T-cell (primary cell): Measurements from ENCODE around the gene DUSP12. TPM values are rescaled to one million over a fixed set of nuclear protein-coding genes. Genes with fewer than 3 reads are reported as not detected.
A peak's percentile ranks its signal among the peaks of the same experiment; 100 is the strongest.

Source experiments
- ATAC-seq, 4 experiments: fragments of 200-7000 bp in 3 of 4; fragments of 150-1000 bp in 1 of 4; cut with Tn5 transposase; replicated peaks in 1 of 4; 1 replicate in 3 of 4; 2 replicates in 1 of 4; pipeline ENCODE4 v1.10.0; 2021; ENCODE audit warnings: moderate library complexity in 3 of 4, mild to moderate bottlenecking in 2 of 4, moderate number of reproducible peaks in 1 of 4
- CTCF ChIA-PET, 2 donors: fragments of 300-600 bp; sonication (Branson Sonifier 250); formaldehyde crosslinking; loops; one replicate each; lab custom pipeline; 2022; ENCODE audit warnings: antibody characterized with exemption in 2 of 2; lab: Charles Lee
- POLR2A ChIA-PET, 2 donors: fragments of 300-600 bp; sonication (Branson Sonifier 250); formaldehyde crosslinking; loops; one replicate each; lab custom pipeline; 2022; ENCODE audit warnings: antibody characterized with exemption in 2 of 2; lab: Charles Lee
- DNase-seq, 35 experiments: peaks; one replicate each; pipeline versions ENCODE4 v3.0.0 to v3.0.0-alpha.2; 2013 to 2023
- H3K27ac ChIP-seq: one replicate; pipeline ENCODE4 v1.5.1; 2013; ENCODE audit warnings: low read length
- H3K27me3 ChIP-seq, 2 experiments: replicated peaks in 1 of 2; 1 replicate in 1 of 2; 2 replicates in 1 of 2; pipeline versions ENCODE4 v1.6.1 to v1.7.0; 2013; ENCODE audit warnings: low read length in 1 of 2, mixed read lengths in 1 of 2; ENCODE audit not compliant: control insufficient read depth in 2 of 2, insufficient read depth in 2 of 2; ENCODE audit errors: extremely low read depth in 1 of 2
- H3K36me3 ChIP-seq, 2 donors: 1 replicate in 1 of 2; 2 replicates in 1 of 2; pipeline versions ENCODE4 v1.6.1 to v1.7.0; 2013; ENCODE audit warnings: low read length in 1 of 2; ENCODE audit not compliant: control insufficient read depth in 2 of 2, insufficient read depth in 1 of 2; ENCODE audit errors: extremely low read depth in 1 of 2
- H3K4me1 ChIP-seq, 2 experiments: 1 replicate in 1 of 2; 2 replicates in 1 of 2; pipeline versions ENCODE4 v1.6.1 to v1.7.0; 2013; ENCODE audit warnings: low read length in 2 of 2, mixed read lengths in 1 of 2; ENCODE audit not compliant: insufficient read depth in 2 of 2, control insufficient read depth in 1 of 2; ENCODE audit errors: extremely low read depth in 1 of 2
- H3K4me3 ChIP-seq, 2 donors: 1 replicate in 1 of 2; 2 replicates in 1 of 2; pipeline versions ENCODE4 v1.5.1 to v1.7.0; 2013; ENCODE audit warnings: mild to moderate bottlenecking in 2 of 2, low read length in 1 of 2, moderate library complexity in 1 of 2; ENCODE audit not compliant: control insufficient read depth in 1 of 2; ENCODE audit errors: extremely low read depth in 1 of 2
- H3K9me3 ChIP-seq: 2 replicates; pipeline ENCODE4 v1.7.0; 2013
- H3K27ac Mint-ChIP-seq, 2 donors: one replicate each; pipeline ENCODE4 v1.8.0; 2020 to 2021; ENCODE audit warnings: mild to moderate bottlenecking in 2 of 2, mixed read lengths in 2 of 2
- H3K27me3 Mint-ChIP-seq, 2 donors: one replicate each; pipeline ENCODE4 v1.8.0; 2021 to 2022; ENCODE audit warnings: mixed read lengths in 2 of 2
- H3K36me3 Mint-ChIP-seq: one replicate; pipeline ENCODE4 v1.8.0; 2021; ENCODE audit warnings: mixed read lengths
- H3K4me1 Mint-ChIP-seq, 3 donors: one replicate each; pipeline ENCODE4 v1.8.0; 2020 to 2022; ENCODE audit warnings: mixed read lengths in 3 of 3, mild to moderate bottlenecking in 1 of 3
- H3K4me3 Mint-ChIP-seq, 3 donors: one replicate each; pipeline ENCODE4 v1.8.0; 2020 to 2022; ENCODE audit warnings: mild to moderate bottlenecking in 3 of 3, mixed read lengths in 3 of 3, moderate library complexity in 3 of 3
- H3K9me3 Mint-ChIP-seq, 3 donors: one replicate each; pipeline ENCODE4 v1.8.0; 2020 to 2022; ENCODE audit warnings: mixed read lengths in 3 of 3
- WGBS: methylation state at CpG from one replicate; pipeline ENCODE4 v1.1.5; 2013; ENCODE audit warnings: missing lambda C conversion rate; ENCODE audit not compliant: insufficient coverage; 5-methylcytosine and 5-hydroxymethylcytosine counted together
- total RNA-seq, 35 experiments: library from RNA in 6 of 35; stranded (reverse) in 6 of 35; fragments of 120-200 nt in 1 of 35; gene quantifications; one replicate each; pipeline versions ENCODE4 v1.2.1 to v1.2.4 and lab custom pipeline; 2013 to 2026

DUSP12 gene
- total RNA-seq, 5 donors from 2014 or later (not counting 1 experiment from before 2014, with no cell fraction given) = 18.9 to 33.5 (median 29.1) TPM

GRCh38 chr1:161778522-161778921, 28.9 kb downstream of the DUSP12 start:
- no peak overlapping the region for H3K4me3 Mint-ChIP-seq
- no peaks in the 10 kb centered on the region for H3K27me3 Mint-ChIP-seq
- ChIA-PET CTCF (no interaction called here), POLR2A (interaction anchor here in 1 of 2 donors (0.6 kb wide), 1 partner anchor 16 kb away, joined by 3 read pairs; no protein-coding TSS in a partner anchor)
- H3K4me1 Mint-ChIP-seq = peaks cover 0 to 22% (median 6%) of the 10 kb centered on the region in 3 donors
- peaks cover 0 to 15% of the 10 kb centered on the region in 2 donors for H3K36me3 ChIP-seq
- peak overlapping the region; percentile 14 to 15 for H3K27ac Mint-ChIP-seq
- H3K27ac ChIP-seq = no peak overlapping the region
- DNase-seq = no peak
- H3K9me3 ChIP-seq = no peaks in the 10 kb centered on the region
- H3K4me1 ChIP-seq = peaks cover 8 to 33% of the 10 kb centered on the region in 2 experiments
- no peak for ATAC-seq
- H3K9me3 Mint-ChIP-seq = no peaks in the 10 kb centered on the region
- peaks cover 26% of the 10 kb centered on the region for H3K36me3 Mint-ChIP-seq
- H3K27me3 ChIP-seq = no peaks in the 10 kb centered on the region
- no peak overlapping the region for H3K4me3 ChIP-seq
- WGBS = no CpG with 5 or more reads among the region's 1 CpG

DNA sequence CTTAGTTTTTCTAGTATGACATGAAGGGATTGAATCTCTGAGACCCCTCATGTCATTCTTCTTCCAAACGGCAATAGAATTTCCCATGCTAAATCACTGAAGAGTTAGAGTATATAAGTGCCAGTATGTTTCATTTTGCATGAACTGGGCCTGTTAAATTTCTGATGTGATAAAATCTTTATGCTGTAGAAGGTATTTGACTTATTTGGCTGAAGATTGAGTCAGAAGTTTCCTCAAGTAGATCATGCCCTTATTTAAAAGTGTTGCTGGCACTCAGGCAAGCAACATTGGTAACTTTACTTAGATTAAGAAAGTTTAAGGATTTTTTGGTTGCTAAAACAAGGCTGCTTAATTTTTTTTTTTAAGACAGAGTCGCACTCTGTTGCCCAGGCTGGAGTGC, 29.8 kb downstream of the DUSP12 start:
- Mint-ChIP-seq H3K36me3 (peaks cover 35% of the 10 kb centered on the region), H3K27me3 (no peaks in the 10 kb centered on the region), H3K9me3 (no peaks in the 10 kb centered on the region), H3K4me3 (no peak overlapping the region), H3K4me1 (peaks cover 0 to 15% (median 6%) of the 10 kb centered on the region in 3 donors), H3K27ac (no peak overlapping the region)
- peaks cover 8 to 26% of the 10 kb centered on the region in 2 experiments for H3K4me1 ChIP-seq
- H3K27ac ChIP-seq = no peak overlapping the region
- DNase-seq (no peak), ATAC-seq (no peak)
- no peaks in the 10 kb centered on the region for H3K27me3 ChIP-seq
- no peak overlapping the region for H3K4me3 ChIP-seq
- H3K9me3 ChIP-seq = no peaks in the 10 kb centered on the region
- H3K36me3 ChIP-seq = peaks cover 0 to 22% of the 10 kb centered on the region in 2 donors
- CTCF ChIA-PET = no interaction called here
- POLR2A ChIA-PET = interaction anchor here in 1 of 2 donors (0.7 kb wide), 1 partner anchor 9 kb away, joined by 3 read pairs; no protein-coding TSS in a partner anchor
- 100% methylated on average over 1 of the region's 2 CpGs for WGBS

GRCh38 chr1:161781995-161782394, 32.4 kb downstream of the DUSP12 start:
- ChIA-PET POLR2A (no interaction called here), CTCF (no interaction called here)
- no peak overlapping the region for H3K4me3 ChIP-seq
- peaks cover 0 to 24% (median 6%) of the 10 kb centered on the region in 3 donors for H3K4me1 Mint-ChIP-seq
- H3K27ac ChIP-seq = no peak overlapping the region
- H3K4me1 ChIP-seq = peaks cover under 1 to 12% of the 10 kb centered on the region in 2 experiments
- peaks cover 0 to 47% of the 10 kb centered on the region in 2 donors for H3K36me3 ChIP-seq
- no peaks in the 10 kb centered on the region for H3K27me3 Mint-ChIP-seq
- H3K9me3 ChIP-seq = no peaks in the 10 kb centered on the region
- ATAC-seq (no peak), DNase-seq (no peak)
- H3K27me3 ChIP-seq = no peaks in the 10 kb centered on the region
- peaks cover 49% of the 10 kb centered on the region for H3K36me3 Mint-ChIP-seq
- no peak overlapping the region for H3K27ac Mint-ChIP-seq
- H3K4me3 Mint-ChIP-seq = no peak overlapping the region
- H3K9me3 Mint-ChIP-seq = no peaks in the 10 kb centered on the region

- Histone ChIP-seq H3K27ac (no peak overlapping the region), H3K27me3 (no peaks in the 10 kb centered on the region), H3K9me3 (no peaks in the 10 kb centered on the region), H3K36me3 (peaks cover 3 to 51% of the 10 kb centered on the region in 2 donors), H3K4me3 (no peak overlapping the region), H3K4me1 (peaks cover 0 to 3% of the 10 kb centered on the region in 2 experiments)
- H3K27ac Mint-ChIP-seq = no peak overlapping the region
- H3K27me3 Mint-ChIP-seq = no peaks in the 10 kb centered on the region
- WGBS = 100% methylated on average over 2 of the region's 4 CpGs
- peaks cover 54% of the 10 kb centered on the region for H3K36me3 Mint-ChIP-seq
- POLR2A ChIA-PET = interaction anchor here in 1 of 2 donors (0.7 kb wide), 1 partner anchor 9 kb away, joined by 7 read pairs; no protein-coding TSS in a partner anchor
- H3K9me3 Mint-ChIP-seq = no peaks in the 10 kb centered on the region
- peaks cover under 1 to 26% (median 6%) of the 10 kb centered on the region in 3 donors for H3K4me1 Mint-ChIP-seq
- ATAC-seq (no peak), DNase-seq (no peak)
- no peak overlapping the region for H3K4me3 Mint-ChIP-seq
- CTCF ChIA-PET = no interaction called here
Measured at GRCh38 chr1:161782886-161783285, 33.3 kb downstream of the DUSP12 start.

- CTCF ChIA-PET = interaction anchor here in 1 of 2 donors (1.1 kb wide), 1 partner anchor 252 kb away, joined by 4 read pairs; no protein-coding TSS in a partner anchor
- Mint-ChIP-seq H3K27ac (peak overlapping the region in 1 of 2 donors; percentile 5), H3K9me3 (no peaks in the 10 kb centered on the region), H3K4me3 (no peak overlapping the region), H3K27me3 (no peaks in the 10 kb centered on the region), H3K4me1 (peaks cover 0 to 14% (median 6%) of the 10 kb centered on the region in 3 donors), H3K36me3 (peaks cover 53% of the 10 kb centered on the region)
- H3K27ac ChIP-seq = no peak overlapping the region
- H3K4me3 ChIP-seq = no peak overlapping the region
- no peak for DNase-seq
- H3K27me3 ChIP-seq = no peaks in the 10 kb centered on the region
- peaks cover 3 to 53% of the 10 kb centered on the region in 2 donors for H3K36me3 ChIP-seq
- POLR2A ChIA-PET = interaction anchor here (0.5 to 0.6 kb wide), 2 partner anchors 42 to 888 kb away, joined by 3 to 5 read pairs; no protein-coding TSS in a partner anchor
- no peaks in the 10 kb centered on the region for H3K9me3 ChIP-seq
- whole genome bisulfite sequencing = 100% methylated on average over 1 of the region's 1 CpG
- H3K4me1 ChIP-seq = no peaks in the 10 kb centered on the region
- ATAC-seq = no peak
Measured at GRCh38 chr1:161784968-161785367, 35.4 kb downstream of the DUSP12 start.

GRCh38 chr1:161787355-161787754, 37.8 kb downstream of the DUSP12 start:
- ChIA-PET POLR2A (no interaction called here), CTCF (no interaction called here)
- H3K9me3 Mint-ChIP-seq = no peaks in the 10 kb centered on the region
- H3K4me1 Mint-ChIP-seq = peaks cover 0 to 14% (median 6%) of the 10 kb centered on the region in 3 donors
- H3K27me3 Mint-ChIP-seq = no peaks in the 10 kb centered on the region
- H3K36me3 Mint-ChIP-seq = peaks cover 60% of the 10 kb centered on the region
- Histone ChIP-seq H3K4me3 (no peak overlapping the region), H3K36me3 (peaks cover 6 to 61% of the 10 kb centered on the region in 2 donors), H3K27ac (no peak overlapping the region), H3K27me3 (no peaks in the 10 kb centered on the region), H3K9me3 (no peaks in the 10 kb centered on the region), H3K4me1 (no peaks in the 10 kb centered on the region)
- H3K27ac Mint-ChIP-seq = no peak overlapping the region
- ATAC-seq (no peak), DNase-seq (no peak)
- no CpG with 5 or more reads among the region's 4 CpGs for WGBS
- no peak overlapping the region for H3K4me3 Mint-ChIP-seq
